GM18505 (cell line): ENCODE results near the gene RYR3.

Experiments used
- ATAC-seq: cut with Tn5 transposase; IDR thresholded peaks from one replicate; pipeline ENCODE4 v1.9.1; 2021; ENCODE audit not compliant: unreplicated experiment
- POLR2A ChIP-seq: IDR thresholded peaks from 4 replicates; pipeline ENCODE4 v1.6.1; 2011; ENCODE audit warnings: borderline replicate concordance; ENCODE audit not compliant: insufficient read depth, insufficient read length; ENCODE audit errors: extremely low read depth

RYR3 gene

DNA sequence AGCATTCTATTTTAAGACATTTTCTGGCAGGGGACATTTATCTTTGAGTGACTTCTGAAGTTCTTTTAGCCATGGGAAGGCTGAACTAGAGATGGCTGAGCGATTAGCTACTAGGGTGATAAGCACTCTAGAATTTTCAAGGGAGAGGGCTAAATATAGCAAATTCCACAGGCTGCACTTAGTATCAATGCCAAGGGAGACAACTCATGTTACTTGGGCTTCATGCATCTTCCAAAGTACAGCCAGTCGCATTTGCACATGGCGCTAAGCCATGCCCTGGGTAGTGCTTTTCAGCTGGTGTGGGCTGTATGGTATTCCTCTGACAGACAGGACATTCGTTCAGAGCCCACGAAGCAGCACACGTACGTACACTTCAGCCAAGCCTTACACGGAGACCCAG lies 69.6 kb downstream of the RYR3 start:
- no peak for TF ChIP-seq POLR2A
- ATAC-seq = no peak

DNA sequence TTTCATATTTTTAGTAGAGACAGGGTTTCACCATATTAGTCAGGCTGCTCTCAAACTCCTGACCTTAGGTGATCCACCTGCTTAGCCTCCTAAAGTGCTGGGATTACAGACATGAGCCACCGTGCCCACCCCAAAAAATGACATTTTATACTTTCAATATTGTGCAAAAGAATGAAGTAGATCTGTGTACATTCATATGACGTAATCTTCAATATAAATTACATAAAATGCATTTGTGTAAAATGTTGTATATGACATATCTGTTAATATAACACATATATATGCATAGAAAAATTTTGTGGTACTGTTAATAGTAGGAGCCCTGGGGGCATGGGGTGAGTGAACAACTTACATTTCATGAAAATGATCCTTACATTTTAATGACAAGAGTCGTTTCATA lies 71.7 kb downstream of the RYR3 start:
- ATAC-seq = no peak
- no peak for TF ChIP-seq POLR2A

DNA sequence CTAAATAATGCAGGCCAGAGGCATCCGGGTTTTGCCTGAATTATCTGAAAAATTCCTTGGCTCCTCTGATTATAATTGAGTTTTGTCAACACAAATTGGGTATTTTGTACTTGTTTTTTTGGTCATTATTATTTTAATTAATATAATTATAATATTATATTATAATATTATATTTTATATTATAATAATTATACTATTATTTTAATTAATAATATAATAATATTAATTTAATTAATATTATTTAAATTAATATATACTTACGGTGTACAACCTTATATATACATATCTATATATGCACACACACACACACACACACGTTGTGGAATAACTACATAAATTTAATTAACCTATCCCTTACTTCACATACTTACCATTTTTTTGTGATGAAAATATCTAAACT lies 73.5 kb downstream of the RYR3 start:
- no peak for TF ChIP-seq POLR2A
- ATAC-seq = no peak

DNA sequence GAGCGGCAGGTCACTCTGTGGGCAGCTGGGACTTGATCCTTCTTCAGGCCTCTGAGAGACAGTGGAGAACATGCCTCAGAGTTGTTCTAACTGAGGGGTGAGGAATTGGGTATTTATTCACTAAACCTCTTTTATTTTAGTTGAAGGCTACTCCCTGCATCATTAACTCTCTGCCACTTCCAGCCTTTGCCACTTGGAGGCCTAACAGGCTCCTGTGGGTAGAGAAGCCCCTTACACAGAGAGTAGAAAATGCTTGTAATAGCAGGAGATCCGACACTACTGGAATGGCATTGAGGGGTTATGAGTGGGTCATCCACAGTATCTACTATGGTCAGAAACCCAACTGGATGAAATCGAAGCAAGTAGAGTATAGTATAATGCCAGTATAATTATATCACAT lies 81.7 kb downstream of the RYR3 start:
- no peak for TF ChIP-seq POLR2A
- no peak for ATAC-seq

DNA sequence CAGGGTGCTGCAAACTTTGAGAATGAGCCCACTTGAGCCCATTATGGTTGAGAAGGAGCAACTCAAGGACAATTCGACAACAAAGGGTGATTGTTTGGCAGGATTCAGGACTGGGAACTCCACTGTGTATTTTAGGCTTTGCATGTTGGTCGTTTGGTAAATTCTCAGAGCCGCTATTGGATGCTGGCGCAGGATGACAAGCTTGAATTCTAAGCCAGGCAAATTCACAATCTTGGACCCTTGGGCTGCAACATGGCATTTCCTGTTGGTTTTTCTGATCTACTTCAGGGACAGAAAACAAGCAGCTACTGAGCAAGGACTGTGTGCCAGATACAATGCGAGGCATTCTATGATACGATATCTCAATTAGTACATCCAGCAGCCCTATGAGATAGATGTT lies 82.8 kb downstream of the RYR3 start:
- no peak for ATAC-seq
- no peak for TF ChIP-seq POLR2A

DNA sequence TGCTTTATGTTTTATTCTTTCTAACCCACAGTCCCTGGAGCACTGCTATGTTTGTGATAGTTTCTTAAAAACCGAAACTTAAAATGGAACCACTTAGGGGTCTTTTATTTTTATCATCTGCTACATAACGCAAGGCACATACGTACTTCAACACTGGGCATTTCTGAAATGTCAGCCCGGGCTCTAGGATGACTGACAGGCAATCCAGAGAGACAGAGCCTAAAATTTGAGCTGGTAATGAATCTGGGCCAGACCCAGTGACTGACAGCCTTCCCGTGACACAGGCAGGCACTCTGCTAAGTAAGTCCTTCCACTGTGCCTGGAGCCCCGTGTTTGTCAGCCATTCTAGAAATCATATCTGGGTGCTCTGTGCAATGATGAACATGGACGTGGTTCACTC lies 84.6 kb downstream of the RYR3 start:
- no peak for ATAC-seq
- no peak for TF ChIP-seq POLR2A

GRCh38 chr15:33395846-33396245 lies 85.1 kb downstream of the RYR3 start:
- no peak for TF ChIP-seq POLR2A
- no peak for ATAC-seq

DNA sequence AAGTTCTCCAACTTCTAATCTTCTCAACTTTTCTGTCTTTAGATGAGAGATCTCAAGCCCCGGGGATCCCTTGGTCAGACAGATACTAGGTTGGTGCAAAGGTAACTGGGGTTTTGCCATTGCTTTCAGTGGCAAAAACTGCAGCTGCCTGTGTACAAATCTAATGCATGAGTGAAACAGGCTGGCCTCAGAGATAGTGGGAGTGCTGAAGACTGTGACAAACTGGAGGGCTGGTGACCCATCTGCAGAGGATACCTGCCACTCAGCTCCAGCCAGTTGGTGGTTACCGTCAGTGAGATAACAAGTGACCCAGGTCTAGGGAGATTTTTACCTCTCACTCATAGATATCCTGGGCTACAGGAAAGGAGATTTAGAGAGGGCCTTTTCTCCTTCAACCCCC lies 85.7 kb downstream of the RYR3 start:
- no peak for TF ChIP-seq POLR2A
- ATAC-seq = no peak

DNA sequence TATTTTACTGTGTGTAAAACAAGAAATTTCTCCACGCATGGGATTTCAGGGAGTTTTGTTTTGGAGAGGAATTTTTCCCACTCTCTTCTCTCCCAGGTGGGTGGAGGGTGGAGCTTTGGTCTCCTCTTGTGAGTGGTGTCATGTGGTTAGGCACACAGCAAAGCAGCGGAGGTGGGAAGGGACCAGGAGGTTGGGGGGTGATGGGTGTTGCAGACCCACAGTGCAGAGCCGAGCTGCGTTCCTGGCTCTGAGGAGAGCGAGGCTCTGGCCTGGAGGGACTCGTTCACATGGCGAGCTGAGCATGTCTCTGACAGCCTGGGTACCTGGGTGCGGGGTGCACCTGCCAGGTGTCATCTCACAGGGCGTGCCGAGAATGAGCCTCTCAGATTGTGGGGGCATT lies 87.8 kb downstream of the RYR3 start:
- TF ChIP-seq POLR2A = no peak
- no peak for ATAC-seq

DNA sequence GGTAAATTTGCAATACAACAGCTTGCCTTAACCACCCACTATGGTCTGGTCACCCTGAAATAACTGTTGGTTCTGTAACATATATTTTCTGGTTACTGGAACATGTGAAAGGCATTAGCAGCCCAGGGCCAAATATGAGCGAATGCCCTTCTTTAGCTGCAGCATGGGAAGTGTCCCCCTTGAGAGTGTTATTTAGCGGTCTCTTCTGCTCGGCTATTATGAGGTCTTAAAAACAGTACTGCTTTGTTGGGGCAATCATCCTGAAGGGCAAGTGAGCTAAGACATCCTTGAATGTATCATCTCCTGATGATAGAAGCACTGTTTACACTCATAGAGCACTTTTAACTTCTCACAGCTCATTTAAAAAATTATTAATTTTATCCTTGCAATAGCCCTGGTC lies 90.2 kb downstream of the RYR3 start:
- TF ChIP-seq POLR2A = no peak
- no peak for ATAC-seq

GRCh38 chr15:33402600-33402999 lies 91.8 kb downstream of the RYR3 start:
- ATAC-seq = no peak
- TF ChIP-seq POLR2A = no peak

GRCh38 chr15:33405096-33405495 lies 94.3 kb downstream of the RYR3 start:
- TF ChIP-seq POLR2A = no peak
- no peak for ATAC-seq

GRCh38 chr15:33411596-33412540 lies 101.1 kb downstream of the RYR3 start:
- ATAC-seq = no peak
- no peak for TF ChIP-seq POLR2A

DNA sequence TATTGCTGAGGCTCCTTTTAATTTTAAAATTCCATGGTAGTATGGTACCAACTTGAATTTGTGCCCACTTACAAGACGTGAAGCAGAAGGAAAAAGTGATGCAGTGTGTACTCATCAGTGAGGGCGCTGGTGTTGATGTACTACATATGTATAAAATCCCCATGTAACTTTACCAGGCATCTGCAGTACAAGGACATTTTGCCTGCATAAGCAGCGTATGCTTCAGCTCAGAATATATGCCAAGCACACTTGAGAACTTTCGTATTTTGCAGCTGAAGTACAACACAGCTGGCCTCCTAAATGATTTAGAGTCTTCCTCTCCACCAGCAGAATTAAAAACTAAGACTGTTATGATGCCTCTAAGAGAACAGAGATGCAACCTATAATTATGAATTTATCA lies 108.9 kb downstream of the RYR3 start:
- no peak for TF ChIP-seq POLR2A
- ATAC-seq = no peak

- TF ChIP-seq POLR2A = no peak
- no peak for ATAC-seq
These were observed 113.3 kb downstream of the RYR3 start for GRCh38 chr15:33424025-33424424.

DNA sequence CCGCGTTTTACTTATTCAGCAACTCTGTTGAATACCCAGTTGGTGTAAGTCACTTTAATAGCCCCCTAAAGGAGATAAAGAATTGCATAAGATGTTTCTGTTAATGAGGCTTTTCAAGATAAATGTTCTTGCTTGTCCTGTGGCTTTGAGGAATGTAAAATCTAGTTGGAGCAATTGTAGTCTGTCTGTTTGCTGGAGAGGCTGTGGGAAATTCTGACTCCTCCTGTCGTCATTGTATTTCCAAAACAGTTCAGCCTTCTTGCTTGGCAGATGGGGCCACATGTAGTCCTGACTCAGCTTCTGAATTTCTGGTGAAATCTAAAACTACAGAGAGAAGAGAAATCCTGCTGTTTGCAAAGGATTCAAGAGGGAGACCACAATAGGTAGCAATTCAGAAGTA lies 114.4 kb downstream of the RYR3 start:
- ATAC-seq = no peak
- TF ChIP-seq POLR2A = no peak

DNA sequence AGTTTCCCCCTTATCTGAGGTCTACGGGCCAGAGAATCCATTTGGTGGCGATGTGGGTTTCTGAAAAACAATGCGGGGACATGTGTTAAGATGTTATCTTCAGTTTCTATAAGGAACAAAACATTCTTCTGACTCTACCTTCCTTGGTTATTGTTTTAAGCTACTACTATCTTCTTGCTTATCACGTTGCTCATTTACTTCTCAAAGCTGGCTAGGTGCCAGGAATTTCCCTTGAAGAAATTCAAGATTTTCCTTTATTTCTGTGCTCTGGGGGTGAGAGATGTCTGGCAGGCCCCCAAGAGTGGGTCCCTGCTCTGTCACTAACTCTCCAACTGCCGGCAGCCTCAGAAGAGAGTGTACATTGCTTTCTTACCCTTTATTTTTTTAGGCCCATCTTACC lies 119.8 kb downstream of the RYR3 start:
- no peak for TF ChIP-seq POLR2A
- ATAC-seq = no peak
